OCI-LY1 (cell line): ENCODE data around the gene ARPP21.

ENCODE experiments used
- H2AFZ ChIP-seq: fragments of 200-600 bp; sonication (generic), shearing (Covaris generic); 2 replicates; pipeline ENCODE4 v1.6.0; 2014; ENCODE audit warnings: antibody characterized with exemption, mild to moderate bottlenecking, low read length
- H3F3A ChIP-seq: fragments of 200-600 bp; sonication (generic), shearing (Covaris generic); 2 replicates; pipeline ENCODE4 v1.6.0; 2014; ENCODE audit warnings: mild to moderate bottlenecking, antibody characterized with exemption, low read length, moderate library complexity; ENCODE audit not compliant: insufficient read depth
- H3K27ac ChIP-seq: fragments of 200-600 bp; sonication (generic); 2 replicates; pipeline ENCODE4 v1.5.1; 2014; ENCODE audit warnings: low read length, mixed run types, mild to moderate bottlenecking, low read depth; ENCODE audit not compliant: poor library complexity, severe bottlenecking
- H3K27me3 ChIP-seq: fragments of 200-600 bp; sonication (generic); 2 replicates; pipeline ENCODE4 v1.6.0; 2014; ENCODE audit warnings: antibody characterized with exemption, mild to moderate bottlenecking, low read length, moderate library complexity; ENCODE audit not compliant: insufficient read depth
- H3K36me3 ChIP-seq: fragments of 200-600 bp; sonication (generic); 2 replicates; pipeline ENCODE4 v1.6.1; 2014; ENCODE audit warnings: mild to moderate bottlenecking, antibody characterized with exemption, low read length, moderate library complexity, mixed read lengths; ENCODE audit not compliant: insufficient read depth
- H3K4me1 ChIP-seq: fragments of 200-600 bp; sonication (generic); 2 replicates; pipeline ENCODE4 v1.5.1; 2014; ENCODE audit warnings: mild to moderate bottlenecking, low read length, moderate library complexity; ENCODE audit not compliant: insufficient read depth, severe bottlenecking
- H3K4me2 ChIP-seq: fragments of 200-600 bp; sonication (generic), shearing (Covaris generic); 2 replicates; pipeline ENCODE4 v1.6.1; 2014; ENCODE audit warnings: low read length
- H3K4me3 ChIP-seq: fragments of 200-600 bp; sonication (generic); 2 replicates; pipeline ENCODE4 v1.5.1; 2014; ENCODE audit warnings: low read length, low read depth, mild to moderate bottlenecking, mixed read lengths; ENCODE audit not compliant: poor library complexity, severe bottlenecking
- H3K79me2 ChIP-seq: fragments of 200-600 bp; shearing (Covaris generic); 2 replicates; pipeline ENCODE4 v1.6.1; 2016; ENCODE audit warnings: mixed run types, low read length, mixed read lengths; ENCODE audit not compliant: insufficient read depth
- H3K9ac ChIP-seq: fragments of 200-600 bp; sonication (generic), shearing (Covaris generic); 2 replicates; pipeline ENCODE4 v1.6.1; 2014; ENCODE audit warnings: mild to moderate bottlenecking, low read length, mixed read lengths
- H3K9me2 ChIP-seq: fragments of 200-600 bp; sonication (generic), shearing (Covaris generic); 2 replicates; pipeline ENCODE4 v1.6.1; 2014; ENCODE audit warnings: low read depth, mild to moderate bottlenecking, low read length, mixed read lengths
- H3K9me3 ChIP-seq: fragments of 200-600 bp; shearing (Covaris generic); 2 replicates; pipeline ENCODE4 v1.6.1; 2014; ENCODE audit warnings: low read length, mixed read lengths
- H4K20me1 ChIP-seq: fragments of 200-600 bp; sonication (generic), shearing (Covaris generic); 2 replicates; pipeline ENCODE4 v1.6.0; 2016; ENCODE audit warnings: mild to moderate bottlenecking, low read length; ENCODE audit not compliant: insufficient read depth
- EZH2 ChIP-seq: fragments of 200-600 bp; sonication (generic), shearing (Covaris generic); IDR thresholded peaks from 2 replicates; pipeline ENCODE4 v1.8.0; 2017; ENCODE audit warnings: borderline replicate concordance, mixed run types, mild to moderate bottlenecking, antibody characterized with exemption, low read length, moderate library complexity, mixed read lengths
- TF ChIP-seq, protein P1 (sequence below): fragments of 200-600 bp; sonication (generic), shearing (Covaris generic); IDR thresholded peaks from 2 replicates; pipeline ENCODE4 v1.5.1; 2017; ENCODE audit warnings: mild to moderate bottlenecking, antibody characterized with exemption, low read length, moderate library complexity, mixed read lengths

ARPP21 gene

DNA sequence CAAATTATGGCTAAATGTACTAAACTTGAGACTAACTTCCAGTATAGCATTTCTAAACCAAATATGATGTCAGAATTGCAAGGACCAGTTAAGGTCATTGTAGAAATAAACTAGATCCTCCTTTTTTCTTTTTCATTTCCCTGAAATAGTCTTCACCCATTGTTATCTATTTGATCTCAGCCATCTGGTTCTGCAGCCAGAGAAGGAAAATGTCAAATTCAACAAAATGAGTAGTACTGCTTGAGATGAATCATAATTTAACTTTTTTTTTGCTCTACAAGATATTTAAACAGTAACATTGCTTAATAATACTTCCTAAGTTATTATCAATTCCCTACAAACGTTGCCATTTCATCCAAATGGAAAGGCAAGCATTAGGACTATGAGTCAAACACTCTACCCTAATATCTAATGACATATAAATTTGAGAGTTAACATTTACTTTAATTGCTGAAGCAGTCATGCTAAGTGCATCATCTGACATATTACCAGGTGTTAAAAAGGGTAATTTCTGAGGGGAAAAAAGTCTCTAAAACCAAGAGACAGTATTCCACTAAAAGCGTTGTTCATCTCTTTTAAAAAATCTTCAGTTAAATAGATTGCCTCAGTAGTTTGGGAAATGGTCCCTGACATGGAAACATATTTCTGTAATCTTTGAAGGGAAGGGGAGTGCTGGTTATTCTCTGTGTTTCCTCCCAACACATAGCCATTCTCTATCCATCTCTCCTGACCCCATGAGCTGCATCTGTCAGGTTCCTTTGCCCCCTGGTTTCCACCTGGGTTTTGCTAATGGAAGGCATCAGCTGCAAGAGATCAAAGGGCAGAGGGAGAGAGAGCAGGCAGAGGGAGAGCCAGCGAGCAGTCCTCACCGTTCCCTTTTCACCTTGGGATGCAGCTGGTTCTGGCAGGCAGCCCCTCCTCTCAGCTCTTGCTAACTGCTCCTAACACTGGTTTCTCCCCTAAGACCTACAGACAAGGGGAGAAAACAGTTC, 138.5 kb downstream of the ARPP21 start:
- TF ChIP-seq, protein P1, sequence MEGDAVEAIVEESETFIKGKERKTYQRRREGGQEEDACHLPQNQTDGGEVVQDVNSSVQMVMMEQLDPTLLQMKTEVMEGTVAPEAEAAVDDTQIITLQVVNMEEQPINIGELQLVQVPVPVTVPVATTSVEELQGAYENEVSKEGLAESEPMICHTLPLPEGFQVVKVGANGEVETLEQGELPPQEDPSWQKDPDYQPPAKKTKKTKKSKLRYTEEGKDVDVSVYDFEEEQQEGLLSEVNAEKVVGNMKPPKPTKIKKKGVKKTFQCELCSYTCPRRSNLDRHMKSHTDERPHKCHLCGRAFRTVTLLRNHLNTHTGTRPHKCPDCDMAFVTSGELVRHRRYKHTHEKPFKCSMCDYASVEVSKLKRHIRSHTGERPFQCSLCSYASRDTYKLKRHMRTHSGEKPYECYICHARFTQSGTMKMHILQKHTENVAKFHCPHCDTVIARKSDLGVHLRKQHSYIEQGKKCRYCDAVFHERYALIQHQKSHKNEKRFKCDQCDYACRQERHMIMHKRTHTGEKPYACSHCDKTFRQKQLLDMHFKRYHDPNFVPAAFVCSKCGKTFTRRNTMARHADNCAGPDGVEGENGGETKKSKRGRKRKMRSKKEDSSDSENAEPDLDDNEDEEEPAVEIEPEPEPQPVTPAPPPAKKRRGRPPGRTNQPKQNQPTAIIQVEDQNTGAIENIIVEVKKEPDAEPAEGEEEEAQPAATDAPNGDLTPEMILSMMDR: no peak
- TF ChIP-seq EZH2: no peak
- no peaks in the 10 kb centered on the region for H3K9me2 ChIP-seq
- H3K4me1 ChIP-seq: no peaks in the 10 kb centered on the region
- H3K36me3 ChIP-seq: peaks cover 41% of the 10 kb centered on the region; the same call in 1 of the 2 replicates
- H3K9me3 ChIP-seq: no peaks in the 10 kb centered on the region
- H2AFZ ChIP-seq: no peak overlapping the region
- no peaks in the 10 kb centered on the region for H3F3A ChIP-seq
- no peak overlapping the region for H3K4me3 ChIP-seq
- no peaks in the 10 kb centered on the region for H4K20me1 ChIP-seq
- H3K9ac ChIP-seq: no peak overlapping the region
- H3K27me3 ChIP-seq: no peaks in the 10 kb centered on the region
- H3K4me2 ChIP-seq: no peak overlapping the region
- H3K27ac ChIP-seq: no peak overlapping the region
- H3K79me2 ChIP-seq: no peaks in the 10 kb centered on the region

DNA sequence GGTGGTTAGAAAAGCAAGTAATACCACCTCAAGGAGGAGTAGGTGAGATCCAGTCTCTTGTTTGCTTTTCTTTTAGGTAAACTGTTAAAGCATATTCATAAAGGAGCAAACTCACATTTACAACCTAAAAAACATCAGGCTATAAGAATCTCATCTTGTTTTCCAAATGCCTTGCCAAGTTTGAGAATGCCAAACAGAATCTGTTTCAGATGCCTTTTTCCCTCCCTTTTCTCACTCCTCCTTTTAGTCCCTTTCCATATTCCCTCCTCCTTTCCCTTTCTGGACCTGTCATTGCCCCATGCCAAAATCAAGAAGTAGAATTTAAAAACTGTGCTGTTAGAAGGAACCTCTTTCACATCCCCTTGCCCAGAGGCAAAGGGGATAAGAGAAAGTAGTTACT, 140.3 kb downstream of the ARPP21 start:
- Histone ChIP-seq H4K20me1 (no peaks in the 10 kb centered on the region), H3K36me3 (peaks cover 26% of the 10 kb centered on the region; the same call in 1 of the 2 replicates), H3K27me3 (no peaks in the 10 kb centered on the region), H3K4me2 (no peak overlapping the region), H2AFZ (no peak overlapping the region), H3K4me1 (peaks cover 6% of the 10 kb centered on the region), H3K27ac (no peak overlapping the region), H3K4me3 (no peak overlapping the region), H3K9me3 (no peaks in the 10 kb centered on the region), H3K79me2 (no peaks in the 10 kb centered on the region), H3K9me2 (no peaks in the 10 kb centered on the region), H3K9ac (no peak overlapping the region), H3F3A (no peaks in the 10 kb centered on the region)
- TF ChIP-seq, protein P1: no peak
- no peak for TF ChIP-seq EZH2

DNA sequence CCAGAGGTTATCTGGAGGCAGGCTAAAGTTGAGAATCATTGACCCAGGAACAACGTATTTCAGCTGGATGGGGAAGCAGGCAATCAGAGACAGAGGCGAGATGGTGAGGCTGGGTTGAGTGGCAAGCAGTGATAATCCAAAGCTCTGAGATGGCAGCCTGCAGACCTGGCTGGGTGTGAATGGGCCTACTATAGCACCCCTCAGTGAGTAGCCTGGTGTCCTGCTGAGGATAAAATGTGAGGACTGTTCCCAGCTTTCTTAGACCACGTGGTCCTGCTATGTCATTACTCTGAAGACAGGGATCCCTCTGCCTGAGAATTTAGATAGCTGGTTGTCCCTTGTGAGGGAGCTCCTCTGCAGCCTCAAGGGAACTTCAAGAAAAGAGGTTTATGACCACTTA, 141.5 kb downstream of the ARPP21 start:
- H3K9me3 ChIP-seq: no peaks in the 10 kb centered on the region
- no peak overlapping the region for H3K4me2 ChIP-seq
- H3K36me3 ChIP-seq: peaks cover 29% of the 10 kb centered on the region; the same call in 1 of the 2 replicates
- H3F3A ChIP-seq: no peaks in the 10 kb centered on the region
- H3K9ac ChIP-seq: no peak overlapping the region
- no peak overlapping the region for H3K27ac ChIP-seq
- no peak for TF ChIP-seq EZH2
- TF ChIP-seq, protein P1: no peak
- H4K20me1 ChIP-seq: no peaks in the 10 kb centered on the region
- H3K9me2 ChIP-seq: no peaks in the 10 kb centered on the region
- H3K27me3 ChIP-seq: no peaks in the 10 kb centered on the region
- no peaks in the 10 kb centered on the region for H3K79me2 ChIP-seq
- no peak overlapping the region for H2AFZ ChIP-seq
- no peak overlapping the region for H3K4me3 ChIP-seq
- peaks cover 18% of the 10 kb centered on the region for H3K4me1 ChIP-seq
